CD4-positive, alpha-beta T cell treated with Interleukin-15 for 4 hours (primary cell): ENCODE results near the gene VPS8.

Experiments
- DNase-seq: peaks from one replicate; pipeline ENCODE4 v3.0.0-alpha.2; 2020; ENCODE audit warnings: low spot score

VPS8 gene

GRCh38 chr3:184811999-184812661 is at the start of gene VPS8:
VPS8 (plus strand) TSS chr3:184812166; CDS start chr3:184824633, 12,467 bp downstream.
- DNase-seq, result peak; percentile 96

GRCh38 chr3:184764191-184764590 is 47.8 kb upstream of the VPS8 start:
- DNase-seq, result no peak

- DNase-seq, result no peak
These were observed 46.8 kb upstream of the VPS8 start for GRCh38 chr3:184765047-184765729.

- DNase-seq, result peak; percentile 4
These were observed 46.3 kb upstream of the VPS8 start for GRCh38 chr3:184765730-184766074.

- no peak for DNase-seq
These were observed 45.3 kb upstream of the VPS8 start for GRCh38 chr3:184766555-184767261.

- DNase-seq, result no peak
These were observed 44.6 kb upstream of the VPS8 start for GRCh38 chr3:184767377-184767776.

GRCh38 chr3:184769382-184770170 is 42.4 kb upstream of the VPS8 start:
- no peak for DNase-seq

- no peak for DNase-seq
These were observed 41.4 kb upstream of the VPS8 start for GRCh38 chr3:184770541-184770940.

GRCh38 chr3:184771301-184772127 is 40.5 kb upstream of the VPS8 start:
- no peak for DNase-seq

- no peak for DNase-seq
These were observed 39.2 kb upstream of the VPS8 start for GRCh38 chr3:184772667-184773272.

GRCh38 chr3:184773283-184774186 is 38.4 kb upstream of the VPS8 start:
- DNase-seq, result no peak

- no peak for DNase-seq
These were observed 35.0 kb upstream of the VPS8 start for GRCh38 chr3:184776916-184777315.

GRCh38 chr3:184777566-184778356 is 34.2 kb upstream of the VPS8 start:
- peak; percentile 83 for DNase-seq

- no peak for DNase-seq
These were observed 33.3 kb upstream of the VPS8 start for GRCh38 chr3:184778426-184779332.

- DNase-seq, result no peak
These were observed 30.9 kb upstream of the VPS8 start for GRCh38 chr3:184780981-184781515.

- DNase-seq, result no peak
These were observed 30.2 kb upstream of the VPS8 start for GRCh38 chr3:184781801-184782200.

GRCh38 chr3:184783319-184783718 is 28.6 kb upstream of the VPS8 start:
- DNase-seq, result no peak
